ENCODE data around the gene INAFM2.

INAFM2 gene

GRCh38 chr15:40345225-40345866, 21.9 kb downstream of the INAFM2 start:
- DNase-seq: no peak

DNA sequence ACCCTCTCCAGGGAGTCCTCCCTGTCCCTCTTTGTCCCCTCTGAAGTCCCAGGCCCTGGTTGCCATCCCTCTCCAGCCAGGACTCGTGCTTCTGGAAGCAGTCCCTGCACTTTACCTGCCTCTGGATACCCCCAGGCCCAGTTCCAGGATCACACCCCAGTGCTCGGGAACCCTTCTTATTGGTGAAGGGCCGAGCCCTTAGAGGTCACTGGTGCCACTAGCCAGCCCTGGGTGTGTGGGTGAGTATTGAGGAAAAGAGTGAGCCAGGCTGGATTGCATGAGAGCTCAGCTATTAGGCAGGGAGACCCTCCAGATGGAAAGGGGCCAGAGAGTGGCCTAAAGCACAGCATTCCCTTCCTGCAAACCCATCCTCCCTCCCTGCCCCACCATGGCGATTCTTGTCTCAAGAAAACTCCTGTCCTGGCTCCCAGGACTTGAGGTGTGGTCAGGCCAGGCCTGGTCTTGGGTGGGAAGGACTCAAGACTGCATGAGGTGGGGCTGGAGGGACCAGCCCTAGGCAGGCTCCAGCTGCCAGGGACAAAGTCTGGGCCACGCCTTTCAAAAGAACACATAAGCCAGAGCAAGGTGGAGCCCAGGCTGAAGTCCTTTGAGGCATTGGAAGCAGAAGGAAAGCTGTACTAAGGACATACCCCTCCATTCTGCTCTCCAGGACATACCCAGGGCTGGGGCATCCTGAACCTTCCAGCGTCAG, 22.5 kb downstream of the INAFM2 start:
- DNase-seq: no peak

DNA sequence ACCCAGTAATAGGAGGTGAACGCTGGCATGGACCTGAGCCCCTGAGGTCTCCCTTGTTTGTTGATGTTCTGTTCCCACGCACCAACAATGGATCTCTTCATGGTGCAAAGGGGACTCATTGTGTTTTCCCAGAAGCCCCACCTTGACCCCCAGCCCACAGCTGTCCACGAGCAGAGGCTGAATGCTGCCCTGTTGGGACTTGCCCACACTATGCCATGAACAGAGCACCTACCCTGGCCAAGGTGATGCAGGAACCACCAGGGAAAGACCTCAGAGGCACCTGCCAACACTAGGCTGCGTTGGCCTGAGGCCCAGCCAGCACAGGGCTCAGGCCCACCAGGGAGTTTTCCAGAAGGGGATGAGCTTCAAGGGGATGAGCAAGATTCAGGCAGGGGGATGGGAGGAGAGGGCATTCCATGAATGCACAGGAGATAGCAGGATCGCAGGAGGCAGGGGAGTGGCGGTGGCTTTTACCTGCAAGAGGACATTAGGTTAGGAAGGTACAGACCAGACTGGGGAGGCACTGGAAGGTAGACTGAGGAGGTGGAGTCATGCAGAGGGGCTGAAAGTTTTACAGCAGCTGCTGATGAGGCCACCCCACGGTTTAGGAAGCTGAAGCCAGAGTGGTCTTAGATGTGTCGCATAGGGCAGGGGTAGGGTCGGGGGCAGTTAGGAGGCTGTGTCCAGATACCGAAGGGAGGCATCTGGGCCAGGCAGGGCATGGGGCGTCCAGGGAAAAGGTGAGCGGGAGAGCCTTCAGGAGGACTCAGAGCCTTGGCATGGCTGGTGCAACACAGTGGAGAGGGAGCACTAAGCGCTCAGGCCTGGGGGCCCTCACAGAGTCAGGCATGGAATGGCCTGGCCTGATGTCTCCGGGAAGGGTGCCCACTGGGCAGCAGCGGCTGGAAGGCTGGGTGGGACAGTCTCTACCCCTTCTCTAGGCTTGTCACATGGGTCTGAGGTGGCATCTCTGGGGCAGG, 23.4 kb downstream of the INAFM2 start:
- no peak for DNase-seq

DNA sequence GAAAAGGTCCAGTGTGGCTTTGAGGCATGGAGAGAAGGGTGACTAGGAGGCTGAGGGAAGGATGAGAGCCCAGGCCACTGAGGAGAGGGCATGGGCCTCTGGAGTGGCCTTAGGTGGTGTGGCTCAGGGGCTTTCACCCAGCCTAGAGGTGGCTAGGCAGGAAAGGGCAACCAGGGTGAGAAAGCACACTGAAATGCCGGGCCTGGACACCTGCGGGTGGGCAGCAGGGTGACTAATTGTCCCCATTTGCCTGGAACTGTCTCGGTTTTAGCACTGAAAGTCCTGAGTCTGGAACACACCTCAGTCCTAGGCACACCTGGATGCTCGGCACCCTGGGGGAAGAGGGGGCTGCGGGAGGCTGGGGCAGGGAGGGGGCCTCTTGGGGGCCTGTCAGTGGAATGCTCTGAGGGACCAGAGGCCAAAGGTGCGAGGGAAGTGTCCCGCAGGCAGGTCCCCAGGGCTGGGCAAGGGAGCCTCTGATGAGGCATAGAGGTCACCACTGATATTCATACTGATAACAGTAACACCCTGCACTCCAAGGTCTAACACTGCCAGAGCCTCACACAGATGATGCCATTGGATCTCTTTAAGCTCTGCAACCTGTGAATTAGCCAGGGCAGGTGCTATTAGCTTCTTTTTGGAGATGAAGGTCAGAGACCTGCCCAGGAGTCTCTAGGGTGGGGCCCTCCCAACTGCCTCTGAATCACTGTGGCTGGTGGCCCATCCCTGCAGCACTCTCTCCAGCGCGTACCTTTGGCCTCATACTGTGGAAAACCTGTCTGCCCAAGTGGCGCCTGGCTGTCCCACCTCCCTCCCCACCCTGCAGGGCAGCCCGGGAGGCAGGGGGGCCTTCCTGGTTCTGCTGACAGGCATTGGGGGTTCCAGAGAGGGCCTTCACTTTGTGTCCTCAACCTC, 24.3 kb downstream of the INAFM2 start:
- no peak for DNase-seq

GRCh38 chr15:40348474-40348870, 25.0 kb downstream of the INAFM2 start:
- DNase-seq: no peak

DNA sequence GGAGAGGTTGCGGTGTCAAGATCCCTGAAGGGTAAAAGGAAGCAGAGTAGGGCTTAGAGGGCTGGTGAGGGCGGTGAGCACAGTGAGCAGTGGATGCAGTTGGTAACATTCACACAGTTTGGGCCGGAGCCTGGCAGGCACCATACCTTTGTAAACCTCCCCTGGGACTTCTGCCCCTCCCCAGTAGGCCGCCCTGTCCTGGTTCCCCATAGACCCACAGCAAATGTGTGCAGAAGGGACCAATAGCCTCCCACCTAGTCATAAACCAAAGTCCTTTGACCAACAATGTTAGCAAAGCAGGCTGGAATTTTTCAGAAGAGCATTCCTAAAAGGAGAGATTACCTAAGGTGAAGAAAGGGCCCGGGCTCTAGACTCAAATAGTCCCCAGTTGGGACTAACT, 25.7 kb downstream of the INAFM2 start:
- DNase-seq: no peak

DNA sequence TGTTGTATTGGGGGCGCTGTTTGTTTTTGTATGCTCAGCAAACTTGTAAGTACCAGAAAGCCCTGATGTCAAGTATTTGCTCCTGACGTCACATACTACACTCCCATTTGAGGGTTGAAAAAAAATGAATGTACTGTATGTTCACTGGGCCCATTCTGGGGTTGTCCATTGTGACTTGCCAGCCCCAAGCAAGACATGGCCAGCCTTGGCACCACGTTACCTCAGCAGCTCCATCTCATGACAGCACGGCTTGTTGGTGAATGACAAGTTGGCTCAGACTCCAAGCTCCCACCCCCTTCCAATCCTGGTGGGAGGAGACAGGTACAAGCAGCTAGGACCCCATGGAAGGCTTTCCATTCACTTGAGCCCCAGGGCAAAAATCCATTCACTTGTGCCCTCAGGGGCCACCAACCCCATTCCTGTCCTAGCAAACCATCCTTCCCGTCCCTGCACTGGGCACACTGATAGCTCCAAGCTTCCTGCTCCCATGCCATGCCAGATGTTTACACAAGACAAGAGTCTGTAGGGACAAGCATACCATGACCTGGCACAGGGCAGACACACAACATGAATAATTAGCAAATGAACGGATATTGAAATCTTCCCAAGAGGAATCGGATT, 28.9 kb downstream of the INAFM2 start:
- no peak for DNase-seq

DNA sequence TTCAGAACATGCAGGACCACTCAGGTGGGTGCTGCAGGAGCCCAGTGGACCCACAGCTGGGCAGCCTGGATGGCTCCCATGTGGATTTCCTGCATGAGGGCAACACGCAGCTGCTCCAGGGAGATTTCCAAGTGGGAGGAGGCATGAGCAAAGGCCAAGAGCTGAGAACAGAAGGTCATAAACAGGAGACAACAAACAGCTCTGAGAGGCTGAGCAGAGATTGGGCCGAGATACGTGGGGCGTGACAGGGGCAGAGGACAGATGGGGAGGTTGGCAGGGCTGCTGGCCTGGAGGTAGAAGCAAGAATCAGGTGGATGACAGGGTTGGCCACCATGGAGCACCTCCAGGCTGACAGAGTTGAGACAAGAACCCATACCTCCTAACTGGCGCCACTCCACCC, 30.2 kb downstream of the INAFM2 start:
- DNase-seq: no peak

- no peak for DNase-seq
Observed at GRCh38 chr15:40354408-40355171, 31.1 kb downstream of the INAFM2 start.

DNA sequence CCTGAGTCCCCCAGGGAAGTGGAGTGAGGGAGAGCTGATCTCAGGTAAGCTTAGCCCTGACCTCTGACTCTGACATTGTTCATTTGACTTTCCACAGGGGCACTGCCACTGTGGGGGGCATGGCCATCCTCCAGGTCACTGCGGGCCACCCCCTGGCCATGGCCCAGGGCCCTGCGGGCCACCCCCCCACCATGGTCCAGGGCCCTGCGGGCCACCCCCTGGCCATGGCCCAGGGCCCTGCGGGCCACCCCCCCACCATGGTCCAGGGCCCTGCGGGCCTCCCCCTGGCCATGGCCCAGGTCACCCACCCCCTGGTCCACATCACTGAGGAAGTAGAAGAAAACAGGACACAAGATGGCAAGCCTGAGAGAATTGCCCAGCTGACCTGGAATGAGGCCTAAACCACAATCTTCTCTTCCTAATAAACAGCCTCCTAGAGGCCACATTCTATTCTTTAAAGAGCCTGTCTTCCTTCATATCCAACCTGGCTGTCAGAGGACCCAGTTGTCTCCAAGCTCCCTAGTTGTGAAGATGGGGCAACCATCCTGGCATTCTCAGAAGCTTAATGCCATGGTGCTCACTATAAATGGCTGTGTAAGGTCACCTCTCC, 32.6 kb downstream of the INAFM2 start:
- DNase-seq: no peak

GRCh38 chr15:40357246-40357645, 33.8 kb downstream of the INAFM2 start:
- DNase-seq: no peak

DNA sequence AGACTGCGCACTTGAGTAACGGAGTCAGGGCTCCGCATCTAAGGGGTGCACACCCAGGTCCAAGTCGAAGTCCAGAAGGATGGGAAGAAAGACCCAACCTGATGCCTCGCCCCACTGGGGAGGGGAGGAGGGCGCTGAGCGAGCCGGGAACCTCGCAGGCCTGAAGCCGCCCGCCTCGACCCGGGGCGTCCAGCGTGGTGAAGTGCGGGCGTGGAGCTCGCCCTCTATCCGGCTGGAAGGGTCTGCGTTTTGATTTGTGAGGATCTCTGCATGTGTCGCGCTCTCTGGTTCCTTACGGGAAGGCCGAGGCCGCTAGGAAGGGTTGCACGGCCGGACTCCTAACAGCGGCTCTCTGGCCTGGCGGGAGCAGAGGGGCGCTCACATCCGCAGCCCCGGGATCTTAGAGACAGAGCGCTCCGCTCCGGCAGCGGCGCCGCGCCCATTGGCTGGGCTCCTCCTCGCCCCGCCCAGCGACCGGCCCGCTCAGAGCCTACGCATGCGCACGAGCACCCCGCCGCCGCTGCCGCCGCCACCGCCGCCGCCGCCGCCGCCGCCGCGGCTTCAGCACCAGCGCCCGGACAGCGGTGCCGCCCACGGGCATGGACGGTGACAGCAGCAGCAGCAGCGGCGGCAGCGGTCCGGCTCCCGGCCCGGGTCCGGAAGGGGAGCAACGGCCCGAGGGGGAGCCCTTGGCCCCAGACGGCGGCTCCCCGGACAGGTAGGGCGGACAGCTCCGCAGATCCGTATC, 34.4 kb downstream of the INAFM2 start, which contains the start of gene DISP2:
Gene DISP2, plus strand, starts transcription at position 497 of the 748 bp plus-strand sequence. Its CDS starts 103 bp downstream, at position 600.
- DNase-seq: peak; percentile 91

DNA sequence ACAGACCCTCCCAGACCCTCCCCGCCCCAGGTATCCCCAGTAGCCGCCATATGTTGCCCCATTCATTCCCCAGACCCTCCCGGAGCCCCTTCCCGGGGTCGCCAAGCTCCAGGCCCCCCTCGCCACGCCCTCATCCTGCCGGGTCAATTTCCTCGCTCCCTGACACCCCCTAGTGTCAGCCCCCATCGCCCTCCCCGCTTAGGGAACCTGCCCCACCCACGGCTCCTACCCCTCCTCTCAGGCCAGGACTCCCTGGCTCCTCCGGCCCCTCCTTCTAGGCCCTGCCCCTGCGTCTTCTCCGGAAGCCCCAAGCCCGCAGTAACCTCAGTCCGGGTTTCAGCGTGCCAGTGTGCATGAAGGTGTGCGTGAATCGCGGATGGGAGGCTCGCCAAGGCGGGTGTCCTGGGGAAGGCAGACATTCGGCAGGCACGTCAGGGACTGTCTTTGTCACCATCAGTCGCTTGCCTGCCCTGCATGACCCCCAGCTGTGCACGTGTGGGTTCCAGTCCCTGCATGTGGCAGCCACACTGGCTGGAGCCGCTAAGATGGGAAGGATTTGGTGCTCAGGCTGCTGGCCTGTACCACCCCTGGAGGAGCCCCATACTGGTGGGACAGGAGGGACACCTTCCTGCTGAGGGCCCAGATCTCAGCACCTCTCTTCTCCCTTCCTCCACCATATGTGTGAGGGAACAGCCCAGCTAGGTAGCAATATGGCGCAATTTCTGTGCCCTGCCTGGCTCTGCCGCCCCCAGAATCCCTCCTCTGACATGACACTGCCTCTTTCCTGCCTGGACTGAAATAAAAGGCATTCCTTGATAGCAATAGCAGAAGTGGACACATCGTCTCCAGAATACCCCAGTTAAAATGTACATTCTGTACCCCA, 35.2 kb downstream of the INAFM2 start:
- DNase-seq: peak; percentile 23

- DNase-seq: no peak
Observed at GRCh38 chr15:40360015-40360414, 36.5 kb downstream of the INAFM2 start.

GRCh38 chr15:40361640-40362039, 38.1 kb downstream of the INAFM2 start:
- no peak for DNase-seq

- no peak for DNase-seq
Observed at GRCh38 chr15:40363611-40364010, 40.1 kb downstream of the INAFM2 start.

- no peak for DNase-seq
Observed at GRCh38 chr15:40364251-40364650, 40.8 kb downstream of the INAFM2 start.

DNA sequence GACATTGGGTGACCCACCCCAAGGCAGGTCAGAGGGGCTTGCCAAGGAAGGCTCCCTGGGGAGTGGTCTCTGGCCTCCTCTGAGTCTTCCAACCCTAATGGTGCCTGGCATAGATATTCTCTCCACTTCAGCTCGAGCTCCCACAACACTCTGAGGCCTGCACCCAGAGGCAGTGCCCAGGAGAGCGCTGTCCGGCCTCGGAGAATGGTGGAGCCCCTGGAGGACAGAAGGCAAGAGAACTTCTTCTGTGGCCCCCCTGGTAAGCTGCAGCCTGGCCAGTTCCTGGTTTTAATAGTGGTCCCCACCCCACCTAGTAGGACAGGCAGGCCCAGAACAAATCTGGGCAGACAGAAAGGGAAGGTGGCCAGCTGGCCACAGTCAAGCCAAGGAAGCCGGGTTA, 41.5 kb downstream of the INAFM2 start:
- no peak for DNase-seq
